ENCODE data around the gene PNMA1. TPM values are rescaled to one million over a fixed set of nuclear protein-coding genes. Genes with fewer than 3 reads are reported as not detected.

PNMA1 gene
- total and polyA plus RNA-seq, 9 of the 15 experiments (the other 6 are each of a cell fraction or from before 2014, with no cell fraction given) = 1.7 to 26.4 (median 8.7) TPM

GRCh38 chr14:73720636-73721035, 6.5 kb upstream of the PNMA1 start:
- CTCF ChIA-PET (ENCODE audit: low intra/inter-chr PET ratio) = no interaction called here
- Histone ChIP-seq H3K27me3 (ENCODE audit: control insufficient read depth in 2 of 2, insufficient read depth in 2 of 2, low read length in 2 of 2) (no peaks in the 10 kb centered on the region), H3K9ac (ENCODE audit: insufficient read depth in 1 of 2, low read depth in 2 of 2, low read length in 2 of 2) (no peak overlapping the region), H3K9me1 (ENCODE audit: control insufficient read depth, insufficient read depth, low read length) (peaks cover 2% of the 10 kb centered on the region), H3K4me3 (no peak overlapping the region), H3K79me2 (ENCODE audit: control insufficient read depth, insufficient read depth, low read length) (peaks cover 10% of the 10 kb centered on the region), H2AFZ (ENCODE audit: low read depth, low read length) (no peak overlapping the region), H3K9me3 (replicated peaks; ENCODE audit: control insufficient read depth, insufficient read depth, low read depth, low read length) (no peaks in the 10 kb centered on the region), H3K27ac (ENCODE audit: extremely low read depth, low read depth, low read length) (no peak overlapping the region), H3K4me2 (ENCODE audit: insufficient read depth, low read length) (no peak overlapping the region), H4K20me1 (replicated peaks; ENCODE audit: control insufficient read depth, insufficient read depth, low read length) (no peaks in the 10 kb centered on the region), H3K4me1 (replicated peaks in 1 of 2; ENCODE audit: control insufficient read depth in 2 of 2, insufficient read depth in 2 of 2, low read length in 2 of 2) (peaks cover 9 to 20% of the 10 kb centered on the region in 2 experiments; a peak in 4 of 5 replicates), H3K36me3 (ENCODE audit: control insufficient read depth, insufficient read depth, low read length) (peaks cover 93% of the 10 kb centered on the region)
- no peak for FAIRE-seq
- ATAC-seq = no peak
- POLR2A ChIA-PET = interaction anchor here (1.7 kb wide), 1 partner anchor 12 kb away, joined by 4 read pairs; no protein-coding TSS in a partner anchor
- DNase-seq (ENCODE audit: extremely low read depth in 1 of 4, low spot score in 3 of 4) = no peak
- intact Hi-C loops (cut with micrococcal nuclease) (no loop called here), in situ Hi-C loops (cut with MboI) (no loop called here)
- no TSS peak for BruUV-seq (replicated peaks)
- no peak for TF ChIP-seq ZNF551 (CRISPR knock-in tag; IDR thresholded peaks at IDR 0.05)
- TF ChIP-seq ARID3A (IDR thresholded peaks at IDR 0.05; ENCODE audit: borderline replicate concordance, low read depth, low read length) = no peak
- no peak for TF ChIP-seq ZNF347 (CRISPR knock-in tag; IDR thresholded peaks at IDR 0.05; ENCODE audit: low read depth)
- TF ChIP-seq ZNF23 (CRISPR knock-in tag; IDR thresholded peaks at IDR 0.05) = no peak
- no peak for TF ChIP-seq CBX3 (IDR thresholded peaks at IDR 0.05; ENCODE audit: borderline replicate concordance in 1 of 2, low read length in 2 of 2)
- TF ChIP-seq ELK3 (CRISPR knock-in tag; IDR thresholded peaks at IDR 0.05) = no peak
- TF ChIP-seq ZNF165 (CRISPR knock-in tag; IDR thresholded peaks at IDR 0.05; ENCODE audit: borderline replicate concordance) = no peak
- no peak for TF ChIP-seq CSDE1 (IDR thresholded peaks at IDR 0.05)
- TF ChIP-seq CBX1 (IDR thresholded peaks at IDR 0.05; ENCODE audit: low read depth) = no peak
- TF ChIP-seq HNRNPUL1 (IDR thresholded peaks at IDR 0.05; ENCODE audit: low read length) = no peak
- no peak for TF ChIP-seq SETDB1 (IDR thresholded peaks at IDR 0.05; ENCODE audit: low read length)
- TF ChIP-seq SREBF1 (IDR thresholded peaks at IDR 0.05; ENCODE audit: borderline replicate concordance, low read depth, low read length) = no peak
- no peak for TF ChIP-seq ZFP91 (CRISPR knock-in tag; IDR thresholded peaks at IDR 0.05)
- no peak for TF ChIP-seq SREBF2 (CRISPR knock-in tag; IDR thresholded peaks at IDR 0.05)
- TF ChIP-seq EP300 (IDR thresholded peaks at IDR 0.05; ENCODE audit: low read length) = no peak
- no peak for TF ChIP-seq E2F4 (CRISPR knock-in tag; IDR thresholded peaks at IDR 0.05; ENCODE audit: low read depth)
- no peak for TF ChIP-seq HMGXB4 (CRISPR knock-in tag; IDR thresholded peaks at IDR 0.05)
